Activated CD8-positive, alpha-beta T cell treated with anti-CD3 and anti-CD28 coated beads, Interleukin-2, amount 10 ng/mL, durations not matched to agents 7 days and 5 days (primary cell): ENCODE results near the gene IGDCC3. TPM values are rescaled to one million over a fixed set of nuclear protein-coding genes. Genes with fewer than 3 reads are reported as not detected.

Experiments
- ATAC-seq: fragments of 150-1000 bp; cut with Tn5 transposase; one replicate; pipeline ENCODE4 v1.10.0; 2021; ENCODE audit warnings: moderate library complexity
- CTCF ChIA-PET: fragments of 350-600 bp; sonication (Branson Sonifier 250); formaldehyde crosslinking; loops from one replicate; lab custom pipeline; 2021; ENCODE audit warnings: antibody characterized with exemption; lab: Charles Lee
- POLR2A ChIA-PET: fragments of 350-600 bp; sonication (Branson Sonifier 250); formaldehyde crosslinking; loops from one replicate; lab custom pipeline; 2021; ENCODE audit warnings: antibody characterized with exemption; lab: Charles Lee
- DNase-seq: peaks from one replicate; pipeline ENCODE4 v3.0.0-alpha.2; 2020
- H3K27ac Mint-ChIP-seq: one replicate; pipeline ENCODE4 v1.8.0; 2021; ENCODE audit warnings: mild to moderate bottlenecking, mixed read lengths
- H3K27me3 Mint-ChIP-seq: one replicate; pipeline ENCODE4 v1.8.0; 2021; ENCODE audit warnings: low read depth, mixed read lengths
- H3K36me3 Mint-ChIP-seq: one replicate; pipeline ENCODE4 v1.8.0; 2021; ENCODE audit warnings: low read depth, mixed read lengths
- H3K4me1 Mint-ChIP-seq: one replicate; pipeline ENCODE4 v1.8.0; 2021; ENCODE audit warnings: low read depth, mixed read lengths
- H3K4me3 Mint-ChIP-seq: one replicate; pipeline ENCODE4 v1.8.0; 2021; ENCODE audit warnings: mild to moderate bottlenecking, mixed read lengths
- H3K9me3 Mint-ChIP-seq: one replicate; pipeline ENCODE4 v1.8.0; 2022; ENCODE audit warnings: mixed read lengths; ENCODE audit not compliant: insufficient read depth
- total RNA-seq, 2 experiments: library from RNA; stranded (reverse); gene quantifications; one replicate each; pipeline ENCODE4 v1.2.3, GENCODE V29; 2021

IGDCC3 gene
- total RNA-seq, 2 experiments from 2014 or later, result not detected

DNA sequence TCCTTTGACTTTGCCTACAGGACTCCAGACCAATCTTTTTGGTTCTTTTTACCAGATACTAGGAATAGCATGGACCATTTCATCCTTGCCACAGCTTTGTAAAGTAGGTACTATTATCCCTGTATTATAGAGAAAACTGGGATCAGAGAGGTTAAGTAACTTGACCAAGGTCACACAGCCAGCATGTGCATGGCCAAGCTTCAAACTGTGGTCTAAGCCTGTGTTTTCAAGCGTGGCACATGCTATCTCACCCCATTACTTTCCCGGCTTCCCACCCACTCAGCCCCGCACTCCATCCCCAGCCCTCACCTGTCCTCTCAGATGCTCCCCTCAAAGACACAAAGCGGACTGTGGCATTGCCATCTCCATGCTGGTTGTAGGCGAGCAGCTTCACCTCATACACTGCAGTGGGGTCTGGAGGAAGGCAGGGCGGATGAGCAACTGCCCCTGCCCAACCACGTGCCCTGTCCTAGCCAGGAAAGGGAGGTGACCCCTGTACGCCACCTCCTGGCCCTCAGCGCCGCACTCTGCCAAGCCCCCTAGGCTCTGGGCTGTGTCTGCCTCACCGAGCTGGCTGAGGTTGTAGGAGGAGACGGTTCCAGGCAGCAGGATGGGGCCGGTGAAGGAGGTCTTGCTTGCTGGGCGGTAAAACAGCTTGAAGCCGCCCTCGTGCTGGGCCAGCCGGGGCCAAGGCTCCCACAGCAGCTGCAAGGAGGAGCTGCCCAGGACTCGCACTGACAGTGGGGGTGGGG, 47.6 kb downstream of the IGDCC3 start:
- ChIA-PET POLR2A (interaction anchor here (1.5 kb wide), 1 partner anchor 25 kb away, joined by 5 read pairs; no protein-coding TSS in a partner anchor), CTCF (no interaction called here)
- H3K4me3 Mint-ChIP-seq, result no peak overlapping the region
- DNase-seq (no peak), ATAC-seq (no peak)
- no peak overlapping the region for H3K27ac Mint-ChIP-seq
- H3K4me1 Mint-ChIP-seq, result no peaks in the 10 kb centered on the region
- no peaks in the 10 kb centered on the region for H3K9me3 Mint-ChIP-seq
- H3K27me3 Mint-ChIP-seq, result peaks cover 4% of the 10 kb centered on the region
- no peaks in the 10 kb centered on the region for H3K36me3 Mint-ChIP-seq

DNA sequence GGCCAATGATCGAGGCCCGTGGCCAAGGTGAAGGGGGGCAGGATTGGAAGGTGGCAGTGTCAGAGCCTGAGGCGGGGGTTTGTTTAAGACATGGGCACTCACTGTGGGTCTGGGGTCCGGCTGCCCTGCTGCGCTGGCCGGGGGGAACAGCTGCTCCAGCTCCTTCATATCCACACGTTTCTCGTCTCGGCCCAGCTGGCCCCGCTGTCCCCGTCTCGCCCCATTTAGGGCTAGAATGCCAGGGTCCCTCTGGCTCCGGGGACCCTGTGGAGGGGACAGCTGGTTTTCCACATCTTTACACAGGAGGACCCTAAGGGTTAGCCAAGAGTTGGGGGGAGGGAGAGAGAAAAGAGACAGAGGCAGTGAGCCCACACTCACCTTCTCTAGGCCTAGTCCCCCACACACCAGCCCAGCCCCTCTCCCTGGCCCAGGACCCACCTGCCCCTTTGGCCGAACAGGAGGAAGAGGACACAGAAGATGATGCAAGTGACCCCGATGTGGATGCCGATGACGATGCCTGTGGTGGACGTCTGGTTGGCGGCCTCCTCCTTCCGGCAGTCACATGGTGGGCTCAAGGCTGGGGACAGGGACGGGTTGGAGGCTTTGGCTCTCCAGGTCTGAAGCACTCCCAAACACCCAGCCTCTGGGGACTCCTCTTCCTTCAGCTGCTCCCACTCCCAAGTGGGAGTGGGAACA, 48.4 kb downstream of the IGDCC3 start:
- H3K4me3 Mint-ChIP-seq, result no peak overlapping the region
- H3K9me3 Mint-ChIP-seq, result no peaks in the 10 kb centered on the region
- no peak overlapping the region for H3K27ac Mint-ChIP-seq
- ChIA-PET CTCF (no interaction called here), POLR2A (interaction anchor here (1.5 kb wide), 1 partner anchor 24 kb away, joined by 5 read pairs; no protein-coding TSS in a partner anchor)
- no peak for DNase-seq
- H3K36me3 Mint-ChIP-seq, result no peaks in the 10 kb centered on the region
- H3K27me3 Mint-ChIP-seq, result peaks cover 4% of the 10 kb centered on the region
- no peak for ATAC-seq
- no peaks in the 10 kb centered on the region for H3K4me1 Mint-ChIP-seq

DNA sequence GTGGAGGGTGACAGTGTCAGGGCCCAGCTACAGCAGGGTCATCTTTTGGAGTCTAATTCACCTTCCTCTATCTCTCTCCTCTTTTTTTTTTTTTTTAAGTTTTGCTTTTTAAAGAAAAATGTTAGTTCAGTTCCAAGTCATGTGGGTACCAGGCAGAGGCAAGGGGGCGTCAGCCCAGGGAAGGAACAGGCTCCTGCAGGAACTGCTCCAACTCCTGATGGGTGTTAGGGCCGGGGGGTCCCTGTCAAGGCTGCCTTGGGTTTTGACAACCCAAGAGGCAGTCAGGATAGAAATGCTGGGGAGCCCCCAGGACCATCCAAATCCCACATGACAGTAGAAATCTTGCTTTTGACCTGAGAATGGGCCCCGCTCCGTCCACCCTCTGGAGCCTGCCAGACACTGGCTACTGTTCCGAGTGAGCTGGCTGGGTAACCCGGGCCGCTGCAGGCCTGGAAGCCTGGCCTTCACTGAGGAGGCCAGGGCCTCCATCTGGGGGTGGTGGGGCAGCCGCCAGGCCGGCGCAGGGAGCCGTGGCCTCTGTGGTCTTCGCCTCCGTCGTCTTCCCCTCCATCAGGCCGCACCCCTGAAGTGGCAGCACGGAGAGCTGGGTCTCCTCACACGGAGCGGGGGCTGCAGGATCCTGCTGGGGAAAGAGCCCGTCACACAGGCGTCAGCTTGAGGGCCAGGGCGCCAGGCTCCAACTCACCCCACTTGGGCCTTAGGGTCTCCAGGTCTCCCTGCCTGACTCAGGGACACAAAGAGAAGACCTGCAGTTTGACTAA, 49.1 kb downstream of the IGDCC3 start:
- Mint-ChIP-seq H3K36me3 (no peaks in the 10 kb centered on the region), H3K27ac (no peak overlapping the region), H3K4me3 (no peak overlapping the region), H3K9me3 (no peaks in the 10 kb centered on the region), H3K27me3 (peaks cover 4% of the 10 kb centered on the region), H3K4me1 (no peaks in the 10 kb centered on the region)
- no peak for ATAC-seq
- no peak for DNase-seq
- ChIA-PET POLR2A (no interaction called here), CTCF (no interaction called here)

DNA sequence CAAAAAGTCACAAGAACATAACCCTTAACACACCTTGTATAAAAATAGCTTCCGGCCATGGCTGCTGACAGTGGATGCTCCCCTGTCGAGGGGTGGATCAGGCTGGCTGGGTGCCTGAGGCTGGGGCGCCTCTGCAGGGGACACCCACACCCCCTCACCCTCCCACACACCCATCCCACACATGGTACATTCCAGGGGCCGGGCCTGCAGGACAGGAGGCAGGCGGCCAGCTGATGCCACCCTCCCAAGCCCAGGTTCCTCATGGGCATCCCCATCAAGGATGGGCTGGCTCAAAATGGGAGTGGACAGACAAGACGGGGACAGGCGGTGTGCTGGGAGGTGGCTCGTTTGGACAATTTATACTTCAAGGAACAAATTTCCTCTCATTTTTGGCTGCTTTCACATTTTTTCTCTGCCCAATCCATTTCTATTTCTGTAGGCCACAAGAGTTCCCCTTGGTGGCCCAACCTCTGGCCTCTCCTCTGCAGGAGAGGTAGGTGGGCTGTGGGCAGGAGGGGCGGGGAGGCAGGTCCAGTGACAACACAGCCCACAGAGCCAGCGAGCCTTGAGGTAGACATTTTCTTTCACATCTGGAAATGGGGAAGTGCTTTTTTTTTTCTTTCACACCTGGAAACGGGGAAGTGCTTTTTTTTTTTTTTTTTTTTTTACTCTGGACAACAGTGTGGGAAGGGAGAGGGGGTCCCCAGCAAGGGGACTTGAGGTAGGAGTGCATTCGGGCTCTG, 50.0 kb downstream of the IGDCC3 start:
- Mint-ChIP-seq H3K4me3 (no peak overlapping the region), H3K27me3 (peaks cover 4% of the 10 kb centered on the region), H3K36me3 (no peaks in the 10 kb centered on the region), H3K4me1 (no peaks in the 10 kb centered on the region), H3K9me3 (no peaks in the 10 kb centered on the region), H3K27ac (no peak overlapping the region)
- DNase-seq (no peak), ATAC-seq (no peak)
- ChIA-PET CTCF (interaction anchor here (0.8 kb wide), 1 partner anchor 58 kb away, joined by 4 read pairs; no protein-coding TSS in a partner anchor), POLR2A (interaction anchor here (2.8 kb wide), 1 partner anchor 23 kb away, joined by 9 read pairs; the partner anchor contains the start of gene RNU5B-1)

DNA sequence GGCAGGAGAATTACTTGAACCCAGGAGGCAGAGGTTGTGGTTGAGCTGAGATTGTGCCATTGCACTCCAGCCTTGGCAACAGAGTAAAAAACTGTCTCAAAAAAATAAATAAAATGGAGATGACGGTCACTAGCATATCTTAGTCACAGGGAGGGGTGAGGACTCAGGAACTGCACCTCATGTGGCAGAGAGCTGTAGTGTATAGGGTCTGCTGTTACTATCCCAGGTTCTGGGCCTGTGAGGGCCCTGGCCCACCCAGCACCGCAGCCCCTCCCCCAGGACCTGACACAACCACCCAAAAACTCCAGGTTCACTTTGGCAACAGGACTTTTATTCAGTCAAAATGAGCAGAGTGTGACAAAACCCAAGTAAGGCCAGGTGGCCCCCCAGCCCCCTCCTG, 51.0 kb downstream of the IGDCC3 start:
- no peak for DNase-seq
- no peaks in the 10 kb centered on the region for H3K4me1 Mint-ChIP-seq
- H3K27ac Mint-ChIP-seq, result no peak overlapping the region
- ChIA-PET CTCF (interaction anchor here (0.8 to 1.4 kb wide), 2 partner anchors 22 to 59 kb away, joined by 3 to 4 read pairs; partner anchors contain the start of gene RNU5B-1), POLR2A (interaction anchor here (2.8 kb wide), 1 partner anchor 22 kb away, joined by 9 read pairs; the partner anchor contains the start of gene RNU5B-1)
- ATAC-seq, result no peak
- peaks cover 7% of the 10 kb centered on the region for H3K27me3 Mint-ChIP-seq
- no peaks in the 10 kb centered on the region for H3K36me3 Mint-ChIP-seq
- no peak overlapping the region for H3K4me3 Mint-ChIP-seq
- H3K9me3 Mint-ChIP-seq, result no peaks in the 10 kb centered on the region

DNA sequence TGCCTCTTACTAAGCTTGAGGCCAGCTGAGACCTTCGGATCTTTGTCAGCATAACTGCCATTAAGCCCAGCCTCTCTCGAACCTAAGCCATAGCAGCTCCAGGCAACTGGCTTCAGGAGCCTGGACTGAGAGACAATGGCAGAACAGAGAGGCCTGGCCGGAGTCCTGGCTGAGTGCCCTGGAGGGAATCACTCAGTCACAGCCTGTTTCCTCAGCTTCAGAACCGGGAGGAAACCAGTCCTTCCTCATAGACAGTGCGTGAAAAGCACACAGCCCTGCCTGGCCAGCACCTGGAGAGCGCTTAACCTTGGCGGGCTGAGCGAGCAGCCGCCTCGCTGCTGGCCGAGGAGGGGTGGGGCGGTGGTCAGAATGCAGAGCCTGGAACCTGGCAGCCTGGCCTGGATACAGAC, 51.7 kb downstream of the IGDCC3 start:
- Mint-ChIP-seq H3K36me3 (no peaks in the 10 kb centered on the region), H3K4me1 (no peaks in the 10 kb centered on the region), H3K27ac (no peak overlapping the region), H3K9me3 (no peaks in the 10 kb centered on the region), H3K27me3 (peaks cover 9% of the 10 kb centered on the region), H3K4me3 (no peak overlapping the region)
- ChIA-PET POLR2A (interaction anchor here (2.8 kb wide), 1 partner anchor 21 kb away, joined by 9 read pairs; the partner anchor contains the start of gene RNU5B-1), CTCF (interaction anchor here (1.4 kb wide), 1 partner anchor 22 kb away, joined by 3 read pairs; the partner anchor contains the start of gene RNU5B-1)
- DNase-seq (no peak), ATAC-seq (no peak)

DNA sequence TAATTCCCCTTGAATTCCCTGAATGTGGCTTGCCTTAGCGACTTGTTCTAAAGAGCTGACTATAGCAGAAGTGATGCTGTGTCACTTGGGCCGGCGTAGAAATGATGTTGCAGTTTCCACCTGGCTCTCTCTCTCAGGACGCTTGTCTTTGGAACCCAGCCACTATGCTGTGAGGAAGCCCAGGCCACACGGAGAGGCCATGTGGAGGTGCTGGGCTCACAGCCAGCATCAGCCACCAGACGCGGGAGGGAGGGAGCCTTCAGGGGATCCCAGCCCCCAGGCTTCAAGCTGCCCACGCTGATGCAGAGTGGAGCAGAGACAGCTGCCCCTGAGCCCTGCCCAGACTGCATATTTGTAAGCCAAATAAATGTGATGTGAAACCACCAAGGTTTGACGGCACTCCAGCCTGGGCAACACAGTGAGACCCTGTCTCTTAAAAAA, 54.7 kb downstream of the IGDCC3 start:
- Mint-ChIP-seq H3K27me3 (peaks cover 16% of the 10 kb centered on the region), H3K4me1 (no peaks in the 10 kb centered on the region), H3K4me3 (no peak overlapping the region), H3K27ac (no peak overlapping the region), H3K9me3 (no peaks in the 10 kb centered on the region), H3K36me3 (no peaks in the 10 kb centered on the region)
- DNase-seq (no peak), ATAC-seq (no peak)
- CTCF ChIA-PET, result interaction anchor here (5.5 kb wide), 1 partner anchor 61 kb away, joined by 78 read pairs; no protein-coding TSS in a partner anchor
- POLR2A ChIA-PET, result interaction anchor here (7.2 kb wide), 1 partner anchor 19 kb away, joined by 43 read pairs; the partner anchor contains the start of gene RNU5B-1

DNA sequence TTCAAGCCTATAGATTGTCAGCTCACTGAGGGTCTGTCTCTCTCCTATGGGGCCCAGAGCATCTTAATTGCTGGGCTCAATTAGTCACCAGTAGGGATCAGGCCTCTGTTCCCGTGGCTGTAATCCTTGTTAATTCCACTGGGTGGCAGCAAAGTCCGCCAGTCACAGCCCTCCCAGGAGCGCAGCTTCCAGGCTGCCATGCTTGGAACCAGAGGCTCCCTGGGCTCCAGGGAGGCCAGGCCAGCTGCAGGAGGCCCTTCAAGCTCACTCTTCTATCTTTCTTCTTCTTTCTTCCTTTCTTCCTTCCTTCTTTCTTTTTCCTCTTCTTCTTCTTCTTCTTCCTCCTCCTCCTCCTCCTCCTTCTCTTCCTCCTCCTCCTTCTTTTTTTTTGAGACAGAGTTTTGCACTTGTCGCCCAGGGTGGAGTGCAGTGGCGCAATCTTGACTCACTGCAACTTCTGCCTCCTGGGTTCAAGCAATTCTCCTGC, 58.9 kb downstream of the IGDCC3 start:
- DNase-seq, result peak; percentile 82
- peaks cover 14% of the 10 kb centered on the region for H3K27me3 Mint-ChIP-seq
- peak; percentile 99 for ATAC-seq
- H3K9me3 Mint-ChIP-seq, result no peaks in the 10 kb centered on the region
- ChIA-PET CTCF (interaction anchor here (0.7 to 5.5 kb wide), 12 partner anchors 11 to 535 kb away, joined by 3 to 78 read pairs (median 4); partner anchors contain the start of gene RNU5B-1), POLR2A (interaction anchor here (0.5 to 7.2 kb wide), 4 partner anchors 14 to 230 kb away, joined by 3 to 43 read pairs (median 4); partner anchors contain the start of gene RNU5B-1)
- no peak overlapping the region for H3K27ac Mint-ChIP-seq
- no peak overlapping the region for H3K4me3 Mint-ChIP-seq
- H3K36me3 Mint-ChIP-seq, result no peaks in the 10 kb centered on the region
- H3K4me1 Mint-ChIP-seq, result no peaks in the 10 kb centered on the region

DNA sequence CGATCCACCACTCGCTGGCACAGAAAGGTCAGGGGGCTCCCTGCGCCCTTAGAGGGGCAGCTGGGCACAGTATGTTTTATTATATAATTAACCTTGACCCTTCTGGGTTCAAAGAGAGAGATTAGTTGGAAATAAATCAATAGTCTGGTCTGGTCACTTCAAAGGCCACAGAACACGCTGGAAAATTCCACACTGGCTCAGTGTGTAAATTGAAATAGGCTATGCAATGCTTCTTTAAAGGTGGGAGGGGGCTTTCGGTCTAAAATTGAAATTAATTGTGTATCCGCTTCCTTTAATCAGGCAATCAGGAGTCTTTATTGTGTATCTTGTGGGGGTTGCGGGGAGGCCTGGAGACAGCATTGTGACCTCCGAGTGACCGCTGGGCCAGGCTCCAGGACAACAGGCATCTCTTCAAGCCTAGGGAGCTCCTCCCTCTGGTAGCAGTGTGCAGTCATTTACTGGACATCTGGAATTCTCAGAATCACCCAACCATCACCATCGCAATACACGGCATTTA, 65.3 kb downstream of the IGDCC3 start:
- H3K27me3 Mint-ChIP-seq, result peaks cover 2% of the 10 kb centered on the region

DNA sequence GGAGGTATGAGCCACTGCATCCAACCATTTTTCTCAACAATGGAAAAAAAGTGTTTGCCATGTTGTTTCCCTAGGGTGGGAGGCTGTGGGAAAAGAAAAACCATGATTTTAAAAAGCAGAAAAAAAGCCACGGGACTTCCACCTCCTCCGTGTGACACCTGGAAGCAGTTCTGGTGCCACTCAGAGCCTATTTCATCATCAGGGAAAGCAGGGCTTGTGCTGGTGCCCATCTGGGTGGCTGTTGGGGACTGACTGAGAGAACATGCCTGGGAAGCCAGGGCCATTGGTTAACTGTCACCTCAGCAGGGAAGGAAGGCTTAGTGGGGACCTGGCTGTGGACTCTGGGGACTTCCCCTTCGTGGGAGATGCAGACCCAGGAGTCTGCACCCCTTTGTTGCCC, 66.0 kb downstream of the IGDCC3 start:
- H3K36me3 Mint-ChIP-seq, result no peaks in the 10 kb centered on the region
- CTCF ChIA-PET, result no interaction called here
- no peak for DNase-seq
- POLR2A ChIA-PET, result interaction anchor here (1.6 kb wide), 1 partner anchor 178 kb away, joined by 3 read pairs; the partner anchor contains the start of gene PDCD7
- ATAC-seq, result no peak
- H3K4me1 Mint-ChIP-seq, result peaks cover under 1% of the 10 kb centered on the region
- H3K9me3 Mint-ChIP-seq, result no peaks in the 10 kb centered on the region
- peaks cover 2% of the 10 kb centered on the region for H3K27me3 Mint-ChIP-seq
- no peak overlapping the region for H3K4me3 Mint-ChIP-seq
- no peak overlapping the region for H3K27ac Mint-ChIP-seq

More for the DNA sequence above, 65.3 kb downstream of the IGDCC3 start:
- CTCF ChIA-PET, result no interaction called here
- Mint-ChIP-seq H3K4me3 (no peak overlapping the region), H3K36me3 (no peaks in the 10 kb centered on the region), H3K27ac (no peak overlapping the region), H3K4me1 (no peaks in the 10 kb centered on the region), H3K9me3 (no peaks in the 10 kb centered on the region)
- DNase-seq (no peak), ATAC-seq (no peak)
- POLR2A ChIA-PET, result no interaction called here
